T-helper 1 cell treated with Interleukin-12 subunit alpha and Interleukin-12 subunit beta and Interleukin-4 antibody, amounts not matched to agents 30 ng/mL and 1 ng/mL, for 36 hours (primary cell): ENCODE measurements around the gene STARD10. TPM values are rescaled to one million over a fixed set of nuclear protein-coding genes. Genes with fewer than 3 reads are reported as not detected.

Experiments
- intact Hi-C: fragments of 100-400 bp; cut with micrococcal nuclease; formaldehyde crosslinking; loops from one replicate; pipeline ENCODE4 v1.15.1; 2024
- total RNA-seq: library from RNA; stranded (reverse); gene quantifications from 2 replicates; pipeline ENCODE4 v1.2.3, GENCODE V29; 2022

The STARD10 gene
- total RNA-seq, 1 donor from 2014 or later: 48.1 TPM

DNA sequence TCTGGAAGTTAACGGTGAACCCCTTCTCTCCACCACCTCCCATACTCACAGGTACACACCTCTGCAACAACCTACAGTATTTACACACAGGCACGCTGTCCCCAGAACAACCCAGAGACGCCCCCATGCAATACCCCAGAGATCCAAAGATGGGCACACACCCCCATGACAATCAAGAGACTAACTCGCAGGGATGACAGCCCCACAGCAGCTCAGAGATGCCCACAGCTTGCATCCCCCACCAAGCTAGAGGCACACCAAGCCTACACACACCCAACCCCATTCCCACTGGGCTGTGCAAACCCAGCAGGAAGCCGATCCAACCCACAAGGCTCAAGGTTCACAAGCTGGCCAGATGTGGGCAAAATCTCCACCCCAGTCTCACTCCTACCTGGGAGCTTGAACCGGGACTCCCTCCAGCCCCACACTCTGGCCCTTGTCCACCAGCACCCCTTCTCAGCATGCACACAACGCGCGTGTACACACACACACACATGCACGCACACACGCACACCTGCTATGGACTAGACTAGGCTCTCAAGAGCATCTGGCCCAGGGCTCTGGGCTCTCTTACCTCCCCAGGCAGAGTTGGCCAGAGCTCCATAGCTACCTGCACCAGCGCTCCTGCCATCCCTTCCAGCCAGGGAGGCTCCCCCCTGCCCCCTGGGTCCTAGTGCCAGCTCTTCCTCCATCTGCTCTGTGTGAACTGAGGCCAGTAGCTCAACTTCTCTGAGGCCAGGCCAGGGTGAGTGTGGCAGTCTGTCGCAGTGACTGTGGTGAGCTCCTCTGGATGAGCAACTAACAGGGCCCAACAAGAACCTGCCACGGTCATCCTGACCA lies 11.5 kb downstream of the STARD10 start:
- intact Hi-C loops: loop anchor here (1.0 kb wide), 2 partner anchors 11 to 57 kb away; no protein-coding TSS in a partner anchor

- intact Hi-C loops: loop anchor here (1.0 kb wide), 3 partner anchors 12 to 56 kb away; partner anchors contain the start of gene ARAP1
These were observed 12.3 kb downstream of the STARD10 start for GRCh38 chr11:72781313-72782080.

DNA sequence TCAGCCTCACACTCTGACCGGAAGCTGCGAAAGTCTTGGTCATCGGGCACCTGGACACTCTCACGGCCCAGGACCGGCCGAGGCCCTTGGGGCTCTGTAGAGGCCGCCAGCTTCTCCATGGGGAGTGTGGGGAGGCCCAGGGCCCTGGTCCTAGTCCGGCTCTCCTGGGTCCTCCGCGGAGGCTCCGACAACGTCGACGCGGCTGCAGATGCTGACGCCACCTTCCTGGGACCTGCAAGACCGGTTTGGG lies 12.9 kb downstream of the STARD10 start:
- intact Hi-C loops: loop anchor here (1.0 kb wide), 1 partner anchor 29 kb away; the partner anchor contains the start of gene ARAP1

GRCh38 chr11:72780296-72781062 lies 13.4 kb downstream of the STARD10 start:
- intact Hi-C loops: loop anchor here (1.0 kb wide), 1 partner anchor 28 kb away; the partner anchor contains the start of gene ARAP1

GRCh38 chr11:72779495-72780128 lies 14.2 kb downstream of the STARD10 start:
- intact Hi-C loops: no loop called here

DNA sequence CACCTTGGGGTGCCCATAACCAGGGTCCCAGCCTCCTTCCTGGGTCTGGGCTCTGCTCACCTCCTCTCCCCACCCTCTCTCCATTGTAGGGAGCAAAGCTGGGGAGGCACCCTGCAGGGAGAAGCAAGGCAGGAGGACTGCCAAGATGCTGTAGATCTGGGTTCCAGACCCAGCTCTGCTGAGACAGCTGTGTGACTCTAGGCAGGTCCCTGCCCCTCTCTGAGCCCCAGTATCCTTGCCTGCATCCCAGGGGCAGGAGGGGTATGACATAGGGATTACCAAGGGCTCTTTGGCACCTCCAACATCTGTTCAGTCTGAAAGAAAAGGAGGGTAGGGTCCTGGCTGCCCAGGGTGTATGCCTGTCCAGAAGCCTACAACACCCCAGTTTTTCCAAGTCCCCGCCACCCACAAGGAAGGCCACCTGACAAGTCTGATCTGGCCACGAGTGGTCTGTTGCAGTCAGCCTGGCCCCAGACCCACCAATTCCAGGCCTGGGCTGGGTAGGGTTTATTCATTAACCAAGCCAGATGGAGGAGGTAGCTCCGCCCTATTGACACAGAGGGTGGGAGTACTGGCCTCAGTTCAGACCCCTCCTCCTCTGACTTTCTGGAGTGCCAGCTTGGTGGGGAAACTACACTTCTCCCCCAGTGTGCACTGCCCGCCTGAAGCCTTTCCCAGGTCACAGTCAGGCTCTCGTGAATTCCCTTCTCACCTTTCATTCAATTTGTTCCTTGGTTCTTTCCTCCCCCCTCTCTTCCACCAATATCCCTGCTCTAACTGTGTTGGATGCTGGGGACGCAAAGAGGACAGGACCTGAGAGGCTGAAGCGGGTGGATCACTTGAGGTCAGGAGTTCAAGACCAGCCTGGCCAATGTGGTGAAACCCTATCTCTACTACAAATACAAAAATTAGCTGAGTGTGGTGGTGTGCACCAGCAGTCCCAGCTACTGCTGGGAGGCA lies 15.0 kb downstream of the STARD10 start:
- intact Hi-C loops: no loop called here

DNA sequence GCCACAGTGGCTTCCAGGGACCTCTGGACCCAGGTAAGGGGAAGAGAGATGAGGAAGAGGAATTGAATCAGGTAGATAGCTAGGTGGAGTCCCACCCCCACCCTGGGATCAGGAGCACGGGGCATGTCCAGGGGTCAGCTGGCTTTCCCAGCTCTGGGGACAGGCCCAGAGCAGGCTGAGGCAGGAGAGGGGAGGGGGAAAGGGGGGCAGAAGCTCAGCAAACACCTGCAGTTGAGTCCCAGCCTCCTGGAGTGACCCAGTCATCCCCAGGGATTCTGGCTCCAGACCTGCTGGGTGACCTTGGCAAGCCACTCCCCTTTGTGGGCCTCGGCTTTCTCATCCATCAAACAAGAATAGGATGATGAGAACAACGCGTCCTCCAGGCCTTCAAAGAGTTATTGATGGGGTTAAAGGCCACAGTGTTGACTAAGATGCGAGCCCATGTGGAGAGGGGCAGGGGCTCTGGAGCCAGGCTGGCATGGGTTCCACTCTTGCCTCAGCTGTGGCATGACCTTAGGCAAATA lies 16.0 kb downstream of the STARD10 start:
- intact Hi-C loops: no loop called here

- intact Hi-C loops: no loop called here
These were observed 16.7 kb downstream of the STARD10 start for GRCh38 chr11:72776844-72777754.

DNA sequence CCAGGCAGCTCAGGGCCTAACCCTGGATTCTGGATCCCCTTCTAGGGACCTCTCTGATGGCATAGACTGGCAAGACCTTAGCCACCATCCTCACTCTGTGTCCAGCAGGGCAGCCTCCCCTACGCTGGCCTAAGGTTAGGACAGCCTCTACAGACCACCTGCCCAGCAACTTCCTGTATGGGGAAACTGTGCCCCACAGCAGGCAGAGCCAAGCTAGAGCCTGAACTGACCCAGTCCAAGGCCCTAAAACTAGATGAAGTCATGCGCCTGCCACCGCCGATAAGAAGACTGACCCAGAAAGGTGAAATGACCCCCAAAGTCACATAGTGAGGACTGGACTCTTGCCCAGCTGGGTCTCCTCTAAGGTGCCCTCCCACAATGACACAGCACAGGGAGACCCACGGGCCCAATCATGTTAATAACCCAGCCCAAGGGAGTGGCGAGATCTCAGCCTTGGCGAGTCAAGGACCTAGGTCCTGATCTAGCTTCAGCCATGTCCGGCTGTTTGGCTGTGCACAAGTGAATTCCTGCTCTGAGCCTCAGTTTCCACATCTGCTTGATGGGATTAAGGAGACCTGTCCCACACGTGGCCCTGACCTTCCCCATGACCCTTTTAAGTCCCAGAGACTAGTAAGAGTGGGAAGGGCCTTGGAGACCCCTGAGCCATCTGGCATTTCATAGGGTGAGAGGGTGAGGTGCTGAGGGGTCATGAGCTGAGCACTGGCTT lies 17.6 kb downstream of the STARD10 start:
- intact Hi-C loops: no loop called here

- intact Hi-C loops: no loop called here
These were observed 18.3 kb downstream of the STARD10 start for GRCh38 chr11:72775288-72776110.

DNA sequence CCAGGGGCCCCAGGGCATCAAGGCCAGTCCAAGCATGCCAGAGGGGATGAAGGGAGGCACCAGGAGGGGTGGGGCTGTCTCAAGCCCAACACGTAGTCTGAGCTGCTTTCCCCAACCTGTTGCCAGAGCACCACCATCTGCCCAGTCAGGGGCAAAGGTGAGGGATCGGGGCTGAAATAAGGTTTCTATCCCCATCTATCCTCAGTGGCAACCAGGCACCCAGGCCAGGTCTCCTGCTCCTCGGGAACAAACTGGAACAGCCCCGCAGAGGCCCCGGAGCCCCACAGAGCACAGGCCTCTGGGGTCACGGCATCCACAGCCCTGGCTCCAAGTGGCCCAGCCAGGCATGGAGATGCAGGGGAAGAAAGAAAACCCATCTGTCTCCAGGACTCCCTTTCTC lies 19.3 kb downstream of the STARD10 start:
- intact Hi-C loops: no loop called here

DNA sequence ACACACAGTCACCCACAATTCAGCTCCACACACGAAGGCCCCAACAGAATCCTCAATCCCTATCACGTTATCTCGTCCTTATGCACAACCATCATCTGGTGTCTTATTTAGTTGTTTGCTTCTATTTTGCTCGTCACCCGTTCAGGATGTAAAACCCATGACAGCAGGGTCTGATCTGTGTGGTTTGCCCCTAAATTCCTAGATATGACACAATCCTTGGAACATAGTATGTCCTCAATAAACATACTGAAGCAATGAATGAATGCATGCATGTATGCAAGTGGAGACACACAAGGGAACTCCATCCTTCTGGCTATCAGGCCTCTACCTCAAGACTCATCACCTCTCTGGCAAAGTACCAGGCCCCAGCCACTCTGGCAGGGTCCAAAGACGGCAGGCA lies 20.2 kb downstream of the STARD10 start:
- intact Hi-C loops: no loop called here

- intact Hi-C loops: no loop called here
These were observed 20.6 kb downstream of the STARD10 start for GRCh38 chr11:72773291-72773690.

DNA sequence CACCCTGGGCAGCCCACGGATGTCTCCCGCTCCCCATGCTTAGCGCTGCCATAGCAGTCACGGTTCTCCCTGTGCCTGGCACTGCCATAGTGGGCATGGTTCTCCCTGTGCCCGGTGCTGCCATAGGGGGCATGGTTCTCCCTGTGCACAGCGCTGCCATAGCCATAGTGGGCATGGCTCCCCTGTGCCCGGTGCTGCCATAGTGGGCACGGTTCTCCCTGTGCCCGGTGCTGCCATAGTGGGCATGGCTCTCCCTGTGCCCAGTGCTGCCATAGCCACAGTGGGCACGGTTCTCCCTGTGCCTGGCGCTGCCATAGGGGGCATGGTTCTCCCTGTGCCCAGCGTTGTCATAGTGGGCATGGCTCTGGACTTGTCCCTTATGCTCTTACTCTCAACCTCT lies 21.8 kb downstream of the STARD10 start:
- intact Hi-C loops: no loop called here

- intact Hi-C loops: no loop called here
These were observed 22.3 kb downstream of the STARD10 start for GRCh38 chr11:72771507-72771906.

DNA sequence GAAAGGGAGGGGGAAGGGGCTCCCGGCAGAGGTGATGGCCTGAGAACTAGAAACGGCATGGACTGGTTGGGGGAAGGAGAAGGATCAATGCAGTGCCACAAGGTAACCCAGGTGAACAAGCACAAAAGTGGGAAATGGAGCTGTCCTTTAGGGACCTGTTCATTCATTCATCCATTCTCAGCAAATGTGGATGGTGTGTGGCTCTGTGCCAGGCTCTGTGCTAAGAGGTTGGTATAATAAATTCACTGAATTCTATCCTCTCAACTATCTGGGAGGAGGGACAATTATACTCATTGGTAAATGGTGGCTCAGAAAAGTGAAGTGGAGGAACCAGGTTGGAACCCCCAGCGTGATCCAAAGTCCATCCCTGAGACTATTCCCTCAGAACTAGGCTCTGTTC lies 23.0 kb downstream of the STARD10 start:
- intact Hi-C loops: no loop called here

DNA sequence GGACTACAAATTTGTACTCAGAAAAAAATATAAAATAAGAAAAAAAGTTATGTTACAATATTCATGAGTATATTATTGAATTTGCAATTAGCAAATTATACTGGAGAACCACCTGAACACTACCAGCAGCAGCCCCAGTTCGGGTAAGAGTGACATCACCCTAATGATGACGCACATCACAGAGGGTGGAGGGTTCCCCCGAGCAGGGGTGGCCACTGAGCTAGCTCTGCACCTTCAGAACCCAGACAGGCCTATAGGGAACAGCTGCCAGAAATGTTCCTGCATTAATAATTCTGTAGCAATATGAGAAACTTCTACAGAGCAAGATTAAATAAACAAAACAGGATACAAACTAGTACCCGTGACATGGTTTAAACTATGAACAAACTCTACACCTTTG lies 24.2 kb downstream of the STARD10 start:
- intact Hi-C loops: no loop called here
